ENCODE measurements around the gene RWDD4. TPM values are rescaled to one million over a fixed set of nuclear protein-coding genes. Genes with fewer than 3 reads are reported as not detected.
A peak's percentile ranks its signal among the peaks of the same experiment; 100 is the strongest.

The RWDD4 gene
- total and polyA plus RNA-seq, 10 donors: 8.3 to 16.9 (median 13.2) TPM

- Histone ChIP-seq H3K9me3 (no peaks in the 10 kb centered on the region), H3K27me3 (replicated peaks in 1 of 7) (peaks cover 0 to 4% (median 0%) of the 10 kb centered on the region in 7 donors), H3K4me1 (peaks cover 0 to 11% (median 0%) of the 10 kb centered on the region in 6 donors), H3K36me3 (no peaks in the 10 kb centered on the region), H3K27ac (peak overlapping the region in 4 of 8 donors; percentile 27 to 63 (median 48)), H3K4me3 (no peak overlapping the region)
- 30 to 49% (median 33%) methylated on average over 1 of the region's 1 CpG for WGBS, 5 donors
- TF ChIP-seq POLR2A (IDR thresholded peaks at IDR 0.05): no peak
- no peak for TF ChIP-seq POLR2AphosphoS5 (IDR thresholded peaks at IDR 0.05)
- no peak for TF ChIP-seq CTCF (IDR thresholded peaks at IDR 0.05 in 8 of 11, conservative IDR thresholded peaks at IDR 0.05 in 3 of 11)
- DNase-seq: no peak
- intact Hi-C loops (cut with DNase I; ENCODE audit: low total_unique reads): no loop called here
These were observed 37.1 kb downstream of the RWDD4 start for GRCh38 chr4:183621875-183622274.

- no peak for DNase-seq
- Histone ChIP-seq H3K9me3 (no peaks in the 10 kb centered on the region), H3K4me3 (no peak overlapping the region), H3K27ac (no peak overlapping the region), H3K36me3 (no peaks in the 10 kb centered on the region), H3K27me3 (replicated peaks in 1 of 7) (peaks cover 0 to 7% (median 0%) of the 10 kb centered on the region in 7 donors), H3K4me1 (peaks cover 0 to 11% (median 0%) of the 10 kb centered on the region in 6 donors)
- TF ChIP-seq POLR2A (IDR thresholded peaks at IDR 0.05) (no peak), POLR2AphosphoS5 (IDR thresholded peaks at IDR 0.05) (no peak), CTCF (IDR thresholded peaks at IDR 0.05 in 8 of 11, conservative IDR thresholded peaks at IDR 0.05 in 3 of 11) (no peak)
- WGBS, 5 donors: 66 to 92% (median 89%) methylated on average over 2 of the region's 2 CpGs
- intact Hi-C loops (cut with DNase I; ENCODE audit: low total_unique reads): no loop called here
These were observed 38.6 kb downstream of the RWDD4 start for GRCh38 chr4:183620421-183620820.

GRCh38 chr4:183618681-183619080, 40.3 kb downstream of the RWDD4 start:
- no peak for DNase-seq

GRCh38 chr4:183617075-183617474, 41.9 kb downstream of the RWDD4 start:
- intact Hi-C loops (cut with DNase I; ENCODE audit: low total_unique reads): no loop called here
- Histone ChIP-seq H3K4me1 (peaks cover 0 to 6% (median 0%) of the 10 kb centered on the region in 6 donors), H3K4me3 (no peak overlapping the region), H3K27ac (no peak overlapping the region), H3K36me3 (no peaks in the 10 kb centered on the region), H3K27me3 (replicated peaks in 1 of 7) (peaks cover 0 to 13% (median 0%) of the 10 kb centered on the region in 7 donors), H3K9me3 (no peaks in the 10 kb centered on the region)
- no peak for DNase-seq
- TF ChIP-seq CTCF (IDR thresholded peaks at IDR 0.05 in 8 of 11, conservative IDR thresholded peaks at IDR 0.05 in 3 of 11) (no peak), POLR2A (IDR thresholded peaks at IDR 0.05) (no peak), POLR2AphosphoS5 (IDR thresholded peaks at IDR 0.05) (no peak)
- 96 to 100% (median 97%) methylated on average over 2 of the region's 2 CpGs for WGBS, 5 donors

More at GRCh38 chr4:183618681-183619080, 40.3 kb downstream of the RWDD4 start:
- Histone ChIP-seq H3K27me3 (replicated peaks in 1 of 7) (peaks cover 0 to 7% (median 0%) of the 10 kb centered on the region in 7 donors), H3K4me3 (no peak overlapping the region), H3K9me3 (no peaks in the 10 kb centered on the region), H3K27ac (no peak overlapping the region), H3K36me3 (no peaks in the 10 kb centered on the region), H3K4me1 (peaks cover 0 to 11% (median 0%) of the 10 kb centered on the region in 6 donors)
- WGBS, 5 donors: 89 to 94% (median 93%) methylated on average over 4 of the region's 4 CpGs
- TF ChIP-seq POLR2A (IDR thresholded peaks at IDR 0.05): no peak
- TF ChIP-seq POLR2AphosphoS5 (IDR thresholded peaks at IDR 0.05): no peak
- TF ChIP-seq CTCF (IDR thresholded peaks at IDR 0.05 in 8 of 11, conservative IDR thresholded peaks at IDR 0.05 in 3 of 11): no peak
- intact Hi-C loops (cut with DNase I; ENCODE audit: low total_unique reads): no loop called here
